ENCODE measurements around the gene OTOG.

Gene OTOG

DNA sequence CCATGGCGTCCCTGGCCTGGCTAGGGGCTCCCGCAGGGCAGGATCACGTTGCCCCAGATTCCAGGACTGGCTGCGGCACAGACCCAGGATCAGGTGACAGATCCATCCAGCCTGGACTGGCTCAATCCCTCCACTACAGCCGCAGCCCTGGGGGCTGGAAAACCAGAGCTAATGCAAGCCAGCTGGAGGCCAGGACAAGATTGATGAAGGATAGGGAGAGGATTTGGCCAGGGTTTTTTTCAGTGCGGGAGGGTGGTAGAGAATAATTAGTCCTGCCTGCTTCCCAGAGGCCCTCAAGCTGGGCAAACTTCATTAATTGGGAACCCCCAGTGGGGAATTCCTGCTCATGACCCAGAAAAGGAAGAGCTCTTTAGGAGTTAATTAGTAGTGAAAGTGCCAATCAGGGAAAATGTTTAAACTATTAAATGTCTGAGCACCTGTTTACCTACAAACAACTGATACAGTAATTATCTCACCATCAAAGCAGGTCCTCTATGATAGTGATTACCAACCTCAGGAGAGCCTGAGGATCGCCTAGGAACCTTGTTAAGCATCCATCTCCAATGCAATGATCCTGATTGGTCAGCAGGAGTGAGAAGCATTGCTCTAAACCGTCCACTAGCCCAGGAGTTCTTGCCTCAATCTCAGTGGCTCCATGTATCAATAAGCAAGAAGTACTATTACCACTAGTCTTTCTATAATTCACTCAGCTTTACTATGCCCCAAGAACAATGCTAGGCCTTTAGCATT, 139.3 kb downstream of the OTOG start:
- no peaks in the 10 kb centered on the region for H3K4me1 ChIP-seq (ENCODE audit: control insufficient read depth, low read length)
- no peak for TF ChIP-seq EZH2phosphoT487 (IDR thresholded peaks at IDR 0.05; ENCODE audit: borderline replicate concordance, low read length)
- no peak for TF ChIP-seq CTCF (IDR thresholded peaks at IDR 0.05; ENCODE audit: low read depth, low read length, poor library complexity, severe bottlenecking)
- H4K20me1 ChIP-seq (ENCODE audit: control insufficient read depth, insufficient read depth, low read depth, low read length), result no peaks in the 10 kb centered on the region
- H3K4me3 ChIP-seq (ENCODE audit: low read length), result no peak overlapping the region
- no peaks in the 10 kb centered on the region for H3F3A ChIP-seq (ENCODE audit: control insufficient read depth, insufficient read depth)
- no peak overlapping the region for H3K4me2 ChIP-seq (ENCODE audit: low read length)
- no peaks in the 10 kb centered on the region for H3K9me2 ChIP-seq (replicated peaks; ENCODE audit: control insufficient read depth, low read length)
- no peak overlapping the region for H3K27ac ChIP-seq (ENCODE audit: low read depth, low read length)
- no peaks in the 10 kb centered on the region for H3K36me3 ChIP-seq (ENCODE audit: control insufficient read depth, low read length)
- H3K9me3 ChIP-seq (ENCODE audit: control insufficient read depth, insufficient read depth, low read length), result no peaks in the 10 kb centered on the region
- H3K27me3 ChIP-seq (ENCODE audit: control insufficient read depth, low read length), result peaks cover 4% of the 10 kb centered on the region; the same call in 1 of the 2 replicates
- H3K79me2 ChIP-seq (ENCODE audit: control insufficient read depth, low read length), result no peaks in the 10 kb centered on the region

- Histone ChIP-seq H3K4me1 (ENCODE audit: control insufficient read depth, low read length) (no peaks in the 10 kb centered on the region), H3K4me2 (ENCODE audit: low read length) (no peak overlapping the region), H3F3A (ENCODE audit: control insufficient read depth, insufficient read depth) (no peaks in the 10 kb centered on the region), H3K9me3 (ENCODE audit: control insufficient read depth, insufficient read depth, low read length) (no peaks in the 10 kb centered on the region), H3K79me2 (ENCODE audit: control insufficient read depth, low read length) (no peaks in the 10 kb centered on the region), H3K27me3 (ENCODE audit: control insufficient read depth, low read length) (peaks cover 11% of the 10 kb centered on the region; the same call in 1 of the 2 replicates), H4K20me1 (ENCODE audit: control insufficient read depth, insufficient read depth, low read depth, low read length) (no peaks in the 10 kb centered on the region), H3K4me3 (ENCODE audit: low read length) (no peak overlapping the region), H3K27ac (ENCODE audit: low read depth, low read length) (no peak overlapping the region), H3K9me2 (replicated peaks; ENCODE audit: control insufficient read depth, low read length) (no peaks in the 10 kb centered on the region), H3K36me3 (ENCODE audit: control insufficient read depth, low read length) (no peaks in the 10 kb centered on the region)
- TF ChIP-seq CTCF (IDR thresholded peaks at IDR 0.05; ENCODE audit: low read depth, low read length, poor library complexity, severe bottlenecking) (no peak), EZH2phosphoT487 (IDR thresholded peaks at IDR 0.05; ENCODE audit: borderline replicate concordance, low read length) (no peak)
Measured at GRCh38 chr11:17687946-17688670, 141.0 kb downstream of the OTOG start.

GRCh38 chr11:17691550-17691949, 144.5 kb downstream of the OTOG start:
- no peaks in the 10 kb centered on the region for H3K9me3 ChIP-seq (ENCODE audit: control insufficient read depth, insufficient read depth, low read length)
- H3K27me3 ChIP-seq (ENCODE audit: control insufficient read depth, low read length), result peaks cover 11% of the 10 kb centered on the region; the same call in 1 of the 2 replicates
- no peaks in the 10 kb centered on the region for H3K4me1 ChIP-seq (ENCODE audit: control insufficient read depth, low read length)
- H3K4me3 ChIP-seq (ENCODE audit: low read length), result no peak overlapping the region
- no peaks in the 10 kb centered on the region for H3K79me2 ChIP-seq (ENCODE audit: control insufficient read depth, low read length)
- no peaks in the 10 kb centered on the region for H3K36me3 ChIP-seq (ENCODE audit: control insufficient read depth, low read length)
- TF ChIP-seq CTCF (IDR thresholded peaks at IDR 0.05; ENCODE audit: low read depth, low read length, poor library complexity, severe bottlenecking), result no peak
- TF ChIP-seq EZH2phosphoT487 (IDR thresholded peaks at IDR 0.05; ENCODE audit: borderline replicate concordance, low read length), result no peak
- H3K4me2 ChIP-seq (ENCODE audit: low read length), result no peak overlapping the region
- no peak overlapping the region for H3K27ac ChIP-seq (ENCODE audit: low read depth, low read length)
- no peaks in the 10 kb centered on the region for H3F3A ChIP-seq (ENCODE audit: control insufficient read depth, insufficient read depth)
- no peaks in the 10 kb centered on the region for H4K20me1 ChIP-seq (ENCODE audit: control insufficient read depth, insufficient read depth, low read depth, low read length)
- H3K9me2 ChIP-seq (replicated peaks; ENCODE audit: control insufficient read depth, low read length), result no peaks in the 10 kb centered on the region

All from DOHH2 (cell line).